GM19239 (cell line): Measurements from ENCODE around the gene STRBP.
"Not testable (repeated sequence)": the region's sequence is repeated elsewhere in the genome, so short reads cannot be mapped to it uniquely, and the experiment has no call there.

Experiments used
- DNase-seq: peaks from one replicate; pipeline ENCODE4 v3.0.0; 2011; ENCODE audit warnings: low spot score; ENCODE audit not compliant: insufficient read length
- FAIRE-seq: peaks from 2 replicates; lab custom pipeline; 2011; peaks lifted over from hg19 to GRCh38; lab: Jason Lieb, UNC

The STRBP gene

DNA sequence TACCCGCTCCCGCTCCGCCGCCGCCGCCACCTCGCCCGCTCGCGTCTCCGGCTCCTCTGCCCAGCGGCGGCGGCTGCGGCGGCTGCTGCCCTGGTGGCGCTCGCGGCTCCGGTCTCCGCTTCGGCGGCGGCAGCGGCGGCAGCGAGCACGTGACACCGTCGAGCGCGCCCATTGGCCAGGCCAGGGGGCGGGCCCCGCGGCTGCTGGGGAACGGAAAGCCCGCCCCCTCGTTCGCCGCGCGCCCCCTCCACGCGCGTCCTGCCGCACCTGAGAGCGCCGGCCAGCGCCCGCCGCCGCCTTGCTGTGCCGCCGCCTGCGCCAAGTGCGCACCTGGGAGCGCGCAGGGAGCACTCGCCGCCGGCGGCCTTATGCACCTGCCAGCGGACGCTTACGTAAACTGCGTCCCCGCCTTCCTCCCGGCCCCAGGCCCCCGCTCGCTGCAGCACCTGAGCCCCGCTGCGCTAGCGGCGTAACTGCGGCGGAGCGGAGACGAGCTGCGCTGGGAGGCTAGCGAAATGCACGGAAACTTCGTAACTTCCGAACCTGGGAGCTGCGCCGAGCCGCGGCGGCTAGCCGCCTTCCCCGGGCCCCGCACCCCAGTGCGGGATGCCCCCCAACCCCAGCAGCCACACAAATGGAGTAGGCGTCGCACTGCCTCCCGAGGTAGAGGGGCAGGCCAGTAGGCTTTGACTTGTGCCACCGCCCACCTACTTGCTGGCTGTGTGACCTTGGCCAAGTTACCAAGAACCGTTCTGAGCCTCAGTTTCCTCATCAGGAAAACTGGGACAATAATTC lies at the start of gene STRBP:
TSS of gene STRBP (minus strand) at position 122 of the 795 bp plus-strand sequence. CDS start 84,452 bp downstream, outside the sequence.
- DNase-seq: peak; percentile 98
- FAIRE-seq: peak; percentile 74

DNA sequence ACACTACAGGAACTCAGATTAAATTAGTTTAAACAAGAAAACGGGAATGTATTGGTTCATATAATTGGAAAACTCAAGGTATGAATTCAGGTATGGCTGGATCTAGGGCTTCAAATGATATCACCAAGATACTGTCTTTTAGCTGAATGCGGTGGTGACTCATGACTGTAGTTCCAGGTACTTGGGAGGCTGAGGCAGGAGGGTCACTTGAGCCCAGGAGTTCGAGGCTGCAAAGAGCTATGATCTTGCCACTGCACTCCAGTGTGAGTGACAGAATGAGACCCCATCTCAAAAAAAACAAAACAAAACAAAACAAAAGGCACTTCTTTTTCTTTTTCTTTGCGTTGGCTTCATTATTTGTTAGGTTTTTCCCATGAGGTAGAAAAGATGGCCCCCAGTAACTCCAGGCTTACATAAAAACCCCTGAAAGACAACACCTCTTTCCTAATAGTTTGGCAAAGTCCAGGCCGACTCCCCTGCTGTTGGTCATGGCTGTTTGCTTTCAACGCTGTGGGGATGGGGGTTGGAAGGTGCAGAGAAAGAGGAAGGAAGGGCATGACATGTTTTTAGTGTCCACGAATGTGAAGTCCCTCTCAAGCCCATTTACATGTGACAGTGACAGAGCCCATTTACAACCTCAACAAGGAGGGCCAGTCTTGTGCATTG lies 47.8 kb upstream of the STRBP start:
- DNase-seq (no peak), FAIRE-seq (peak; percentile 21)

DNA sequence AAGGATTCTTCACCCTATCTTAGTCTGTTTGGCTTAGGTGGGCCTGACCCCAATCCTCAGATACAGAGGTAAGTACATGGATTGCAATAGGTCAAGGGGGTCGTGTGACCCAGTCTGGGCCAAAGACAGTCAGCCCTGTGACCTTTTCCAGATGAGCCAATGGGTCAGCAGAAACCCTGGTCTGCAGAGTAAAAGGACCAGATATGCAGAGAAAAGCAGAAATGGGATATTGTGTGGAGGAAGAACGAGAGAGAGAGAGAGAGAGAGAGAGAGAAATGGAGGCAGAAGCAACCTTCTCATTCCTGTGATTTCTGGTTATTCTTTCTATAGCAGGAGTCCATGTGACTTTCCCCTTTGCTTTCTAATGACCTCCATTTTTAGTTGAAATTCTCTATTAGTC lies 47.2 kb upstream of the STRBP start:
- DNase-seq (no peak), FAIRE-seq (no peak)

DNA sequence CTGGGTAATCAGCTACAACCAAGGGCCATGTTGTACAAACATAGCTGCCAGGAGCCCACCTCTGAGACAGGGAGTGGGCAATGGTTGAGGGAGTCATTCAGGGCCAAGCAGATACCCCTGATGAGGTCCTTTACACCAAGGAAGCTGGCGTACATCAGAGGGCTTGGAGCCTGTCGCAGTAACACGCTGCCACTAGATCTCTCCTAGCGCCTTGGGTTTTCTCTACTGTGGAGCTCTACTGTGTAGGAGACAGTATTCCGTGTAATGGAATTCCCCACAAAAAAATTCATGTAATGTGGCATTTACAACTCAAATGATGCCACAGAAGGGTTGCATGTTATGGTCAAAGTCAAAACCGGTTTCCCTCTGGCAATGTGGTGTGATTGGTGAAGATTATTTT lies 46.2 kb upstream of the STRBP start:
- DNase-seq (no peak), FAIRE-seq (no peak)

DNA sequence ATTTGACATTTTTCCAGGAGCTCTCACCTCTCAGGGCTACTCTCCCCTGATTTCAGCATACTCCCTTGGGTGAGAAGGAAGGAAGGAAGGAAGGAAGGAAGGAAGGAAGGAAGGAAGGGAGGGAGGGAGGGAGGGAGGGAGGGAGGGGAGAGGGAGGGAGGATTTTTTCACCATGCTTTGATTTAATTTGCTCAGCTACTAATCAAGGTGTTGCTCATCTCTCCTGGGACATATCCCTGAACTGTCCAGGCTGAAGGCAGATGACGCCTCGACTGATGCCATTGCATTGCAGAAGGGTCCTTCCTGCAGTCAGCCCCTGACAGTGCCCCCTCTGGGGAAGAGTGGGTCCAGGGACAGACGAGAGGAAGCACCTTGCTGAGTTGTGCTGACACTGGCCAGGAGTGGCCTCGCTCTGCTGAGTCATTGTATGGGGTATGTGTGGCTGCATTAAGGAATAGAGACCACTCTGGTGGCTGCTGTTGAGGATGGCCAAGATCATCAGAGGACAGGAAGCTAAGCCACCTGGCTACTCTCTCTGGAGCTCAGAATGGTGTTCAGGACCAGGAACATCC lies 44.0 kb upstream of the STRBP start:
- DNase-seq: no peak
- FAIRE-seq: no peak

DNA sequence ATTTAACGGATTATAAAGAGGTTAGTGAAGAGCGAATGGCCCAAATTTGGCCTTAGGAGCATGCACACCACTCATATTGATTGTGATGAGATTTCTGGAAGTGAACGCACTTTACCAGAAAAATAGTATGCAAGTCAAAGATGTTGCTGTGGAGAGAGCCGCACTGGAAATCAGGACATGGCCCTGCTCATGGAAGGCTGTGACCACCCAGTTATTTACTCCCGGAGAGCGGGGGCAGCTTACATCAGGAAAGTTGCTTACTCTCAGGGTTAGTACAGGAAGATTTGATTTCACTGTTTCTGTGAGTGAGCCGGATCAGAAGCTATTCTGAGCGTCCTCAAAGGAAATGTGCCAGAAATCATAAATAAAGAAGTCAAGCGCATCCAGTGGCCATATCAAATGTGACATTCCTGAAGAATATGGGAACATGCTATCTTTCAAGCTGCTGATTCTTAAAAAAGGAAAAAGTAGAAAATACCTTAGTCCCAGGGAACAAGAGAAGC lies 42.9 kb upstream of the STRBP start:
- FAIRE-seq (no peak), DNase-seq (no peak)

DNA sequence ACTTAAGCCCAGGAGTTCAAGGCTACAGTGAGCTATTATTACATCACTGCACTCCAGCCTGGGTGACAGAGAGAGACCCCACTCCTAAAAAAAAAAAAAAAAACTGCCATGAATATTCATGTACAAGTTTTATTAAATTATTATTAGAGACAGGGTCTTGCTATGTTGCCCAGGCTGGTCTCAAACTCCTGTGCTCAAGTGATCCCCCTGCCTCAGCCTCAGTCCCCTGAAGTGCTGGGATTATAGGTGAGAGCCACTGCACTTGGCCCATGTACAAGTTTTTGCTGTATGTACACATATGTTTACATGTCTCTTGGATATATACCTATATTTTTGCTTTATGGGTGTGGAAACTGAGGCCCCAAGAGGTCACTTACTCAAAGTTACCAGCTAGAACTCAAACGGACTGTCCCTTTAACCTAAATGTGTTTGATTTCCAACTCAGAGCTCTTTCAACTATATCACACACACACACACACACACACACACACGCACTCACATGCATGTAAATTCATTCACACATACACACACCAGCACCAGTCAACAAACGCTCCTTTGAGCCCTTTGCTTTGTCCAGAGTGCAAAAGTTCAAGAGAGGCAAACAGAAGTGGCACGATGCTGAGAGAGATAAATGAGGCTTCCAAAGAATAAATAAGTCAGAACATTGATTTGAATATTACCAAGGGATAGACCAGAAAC lies 42.3 kb upstream of the STRBP start:
- FAIRE-seq: no peak
- DNase-seq: no peak

DNA sequence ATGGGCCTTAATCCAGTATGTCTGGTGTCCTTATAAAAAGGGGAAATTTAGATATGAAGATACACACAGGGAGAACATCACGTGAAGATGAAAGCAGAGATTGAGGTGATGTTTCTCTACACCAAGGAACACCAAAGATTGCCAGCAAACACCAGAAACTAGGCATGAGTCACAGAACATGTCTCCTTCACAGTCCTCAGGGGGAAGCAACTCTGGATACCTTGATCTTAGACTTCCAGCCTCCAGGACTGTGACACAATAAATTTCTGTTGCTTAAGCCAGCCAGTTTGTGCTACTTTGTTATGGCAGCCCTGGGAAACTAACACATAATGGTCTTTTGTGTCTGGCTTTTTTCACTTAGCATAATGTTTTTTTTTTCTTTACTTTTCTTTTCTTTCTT lies 41.2 kb upstream of the STRBP start:
- no peak for FAIRE-seq
- no peak for DNase-seq

DNA sequence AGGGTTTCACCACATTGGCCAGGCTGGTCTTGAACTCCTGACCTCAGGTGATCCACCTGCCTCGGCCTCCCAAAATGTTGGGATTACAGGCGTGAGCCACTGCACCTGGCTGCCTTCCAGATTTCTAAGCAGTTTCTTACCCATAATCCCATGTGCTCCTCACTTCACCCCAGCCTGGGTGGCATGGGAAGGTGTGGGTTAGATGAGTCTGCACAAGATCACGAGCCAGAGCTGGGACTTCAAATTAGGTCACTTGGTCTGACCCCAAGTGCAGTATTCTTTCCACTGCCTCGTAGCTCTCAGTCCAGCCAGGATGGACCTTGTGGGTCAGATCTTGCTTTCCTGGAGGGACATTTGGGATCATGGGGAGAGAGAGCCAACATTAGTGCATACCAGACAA lies 37.5 kb upstream of the STRBP start:
- FAIRE-seq: no peak
- no peak for DNase-seq

DNA sequence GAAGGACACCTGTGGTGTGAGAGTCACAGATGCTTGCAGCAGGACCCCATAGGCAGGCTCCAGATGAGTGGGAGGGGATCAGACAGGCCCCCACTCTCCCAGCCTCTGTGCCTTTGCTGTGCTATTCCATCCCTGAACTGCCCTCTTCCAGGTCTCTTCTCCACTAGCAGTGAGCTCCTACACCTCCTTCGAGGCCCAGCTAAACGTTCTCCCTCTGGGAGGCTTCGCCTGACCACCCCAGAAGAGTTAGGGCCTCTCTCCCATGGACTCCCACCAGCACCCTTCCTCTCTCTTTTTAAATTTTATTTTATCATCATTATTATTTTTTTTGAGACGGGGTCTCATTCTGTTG lies 35.9 kb upstream of the STRBP start:
- DNase-seq: no peak
- FAIRE-seq: no peak

DNA sequence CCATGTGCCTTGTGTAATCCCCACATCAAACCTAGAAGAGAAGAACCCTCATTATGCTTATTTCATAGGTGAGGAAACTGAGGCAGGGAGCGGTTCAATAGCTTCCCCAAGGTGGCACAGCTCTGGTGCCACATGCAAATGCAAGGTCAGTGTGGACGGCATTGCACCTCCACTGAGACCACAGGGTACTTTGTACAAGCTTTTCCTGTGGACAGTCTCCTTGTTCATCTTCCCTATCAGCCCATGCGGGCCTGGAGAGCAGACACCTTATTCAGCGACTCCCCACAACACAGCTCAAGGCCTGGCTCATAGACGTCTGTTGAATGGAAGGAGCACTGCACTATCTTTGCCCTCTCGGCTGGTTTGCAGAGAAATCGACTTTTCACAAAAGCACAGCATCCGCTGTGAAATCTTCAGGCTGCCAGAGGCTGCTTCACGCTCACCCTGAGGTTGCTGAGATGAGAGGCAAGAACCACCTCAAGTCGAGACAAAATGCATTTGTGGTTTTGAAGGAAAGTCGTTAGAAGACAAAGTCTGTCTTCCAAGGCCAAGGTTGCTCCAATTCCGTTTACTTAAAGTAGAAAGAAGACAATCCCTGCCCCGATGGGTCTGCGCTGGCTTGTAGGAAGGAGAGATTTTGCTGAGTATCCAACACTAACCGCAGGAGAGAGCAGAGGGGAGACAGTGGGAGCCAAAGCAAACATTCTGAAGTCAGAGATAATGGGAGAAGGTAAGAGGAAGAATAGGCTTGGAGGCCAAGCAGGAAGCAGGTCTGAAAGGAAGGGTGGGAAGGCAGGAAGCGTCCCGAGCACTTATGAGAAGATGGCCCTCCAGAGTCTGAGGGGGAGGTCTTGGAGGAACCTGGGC lies 34.2 kb upstream of the STRBP start:
- DNase-seq (no peak), FAIRE-seq (no peak)

DNA sequence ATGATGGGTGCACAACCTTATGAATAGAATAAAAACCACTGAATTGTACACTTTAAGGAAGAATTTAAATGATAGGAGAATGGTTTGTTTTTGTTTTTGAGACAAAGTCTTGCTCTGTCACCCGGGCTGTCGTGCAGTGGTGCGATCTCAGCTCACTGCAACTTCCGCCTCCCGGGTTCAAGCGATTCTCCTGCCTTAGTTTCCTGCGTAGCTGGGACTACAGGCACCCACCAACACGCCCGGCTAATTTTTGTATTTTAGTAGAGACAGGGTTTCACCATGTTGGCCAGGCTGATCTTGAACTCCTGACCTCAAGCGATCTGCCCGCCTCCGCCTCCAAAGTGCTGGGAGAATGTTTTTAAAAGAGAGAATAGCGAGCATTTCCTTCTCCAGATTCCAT lies 33.5 kb upstream of the STRBP start:
- DNase-seq, FAIRE-seq: not testable (repeated sequence)

DNA sequence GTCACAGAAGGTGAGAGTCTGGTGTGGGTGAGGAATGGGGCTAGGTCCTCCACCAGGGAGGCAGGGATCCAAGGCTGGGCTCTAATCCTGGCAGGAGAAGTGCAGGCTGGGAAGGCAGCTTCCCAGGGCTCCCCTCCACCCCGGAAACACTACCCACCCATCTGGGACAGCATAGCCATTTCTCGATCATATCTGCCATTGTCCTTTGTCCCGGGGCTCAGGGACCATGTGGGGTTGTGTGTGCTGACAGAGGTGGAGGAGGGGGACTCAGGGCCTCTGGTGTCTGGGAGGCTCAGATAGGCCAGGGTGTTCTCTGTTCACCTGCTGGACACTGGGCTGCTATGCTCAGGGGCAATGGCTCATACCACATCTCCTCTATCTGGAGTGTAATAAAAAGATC lies 32.2 kb upstream of the STRBP start:
- FAIRE-seq (no peak), DNase-seq (no peak)

DNA sequence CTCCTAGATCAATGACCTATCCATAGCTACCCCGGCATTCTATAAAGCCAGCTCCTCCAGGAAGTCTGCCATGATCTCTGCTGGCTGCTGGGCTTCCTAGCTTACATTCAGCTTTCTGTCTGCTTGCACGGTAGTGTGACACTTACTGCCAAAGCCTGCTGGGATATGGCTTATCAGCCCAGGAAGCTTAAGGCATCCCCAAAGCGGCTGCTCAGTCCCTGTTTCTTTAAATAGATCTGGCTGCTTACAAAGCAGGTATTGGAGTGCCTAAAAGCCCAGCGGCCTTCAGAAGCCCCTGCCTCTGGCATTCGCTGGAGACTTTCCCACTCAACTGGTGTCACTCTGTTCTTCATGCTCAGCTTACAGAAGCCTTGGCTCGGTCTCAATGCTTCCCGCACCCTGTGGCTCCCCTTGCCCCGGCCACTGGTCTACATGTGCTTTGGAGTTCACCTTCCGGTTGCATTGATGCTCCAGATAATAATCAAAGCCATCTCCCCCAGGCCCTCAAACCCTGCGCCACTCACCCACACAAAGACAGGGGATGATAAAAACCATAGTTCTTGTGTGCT lies 31.3 kb upstream of the STRBP start:
- no peak for FAIRE-seq

DNA sequence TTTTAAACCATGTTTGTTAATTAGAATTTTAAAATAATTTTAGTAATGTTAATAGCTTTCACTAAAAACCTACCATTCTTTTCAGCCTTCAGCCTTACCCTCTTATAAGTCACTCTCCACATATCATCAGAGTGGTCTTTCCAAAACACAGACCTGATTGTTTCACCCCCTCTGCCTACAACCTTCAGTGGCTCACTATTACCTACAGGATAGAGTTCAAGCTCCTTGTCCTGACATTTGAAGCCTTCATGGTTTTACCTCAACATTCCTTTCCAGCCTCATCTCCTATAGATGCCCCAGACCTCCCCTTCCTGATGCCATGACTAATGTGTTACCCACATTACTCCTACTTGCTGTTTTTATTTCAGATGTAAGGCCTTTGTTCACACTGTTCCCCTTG lies 27.8 kb upstream of the STRBP start:
- DNase-seq (no peak), FAIRE-seq (no peak)

More for the DNA sequence above, 31.3 kb upstream of the STRBP start:
- no peak for DNase-seq

DNA sequence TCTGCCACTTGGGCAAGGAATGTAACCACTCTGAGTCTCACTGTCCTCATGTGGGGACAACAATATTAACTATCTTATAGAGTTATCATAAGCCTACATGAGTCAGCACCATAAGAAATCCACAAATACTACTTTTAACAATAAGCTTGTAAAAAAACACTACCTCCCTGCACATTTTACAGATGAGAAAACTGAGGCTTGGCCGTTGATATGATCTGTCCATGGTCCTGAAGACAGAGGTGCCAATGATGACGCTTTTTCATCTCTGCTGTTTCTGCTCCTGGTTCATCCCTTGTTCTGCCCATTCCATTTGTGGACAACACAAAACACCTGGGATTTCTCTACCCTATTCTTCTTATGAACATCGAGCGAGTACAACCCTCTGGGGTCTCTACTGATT lies 23.4 kb upstream of the STRBP start:
- DNase-seq (no peak), FAIRE-seq (no peak)

DNA sequence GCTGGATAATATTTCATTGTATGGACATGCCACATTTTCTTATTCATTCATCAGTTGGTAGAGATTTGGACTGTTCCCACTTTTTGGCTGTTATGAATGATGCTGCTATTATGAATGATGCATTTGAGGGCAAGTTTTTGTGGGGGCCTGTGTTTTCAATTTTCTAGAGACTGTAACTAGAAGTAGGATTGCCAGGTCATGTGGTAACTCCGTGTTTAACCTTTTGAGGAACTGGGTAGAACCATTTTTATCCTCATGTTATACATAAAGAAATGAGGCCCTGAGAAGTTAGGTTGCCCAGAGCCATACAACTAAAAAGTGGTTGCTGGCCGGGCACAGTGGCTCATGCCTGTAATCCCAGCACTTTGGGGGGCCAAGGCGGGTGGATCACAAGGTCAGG lies 22.4 kb upstream of the STRBP start:
- DNase-seq (no peak), FAIRE-seq (no peak)

DNA sequence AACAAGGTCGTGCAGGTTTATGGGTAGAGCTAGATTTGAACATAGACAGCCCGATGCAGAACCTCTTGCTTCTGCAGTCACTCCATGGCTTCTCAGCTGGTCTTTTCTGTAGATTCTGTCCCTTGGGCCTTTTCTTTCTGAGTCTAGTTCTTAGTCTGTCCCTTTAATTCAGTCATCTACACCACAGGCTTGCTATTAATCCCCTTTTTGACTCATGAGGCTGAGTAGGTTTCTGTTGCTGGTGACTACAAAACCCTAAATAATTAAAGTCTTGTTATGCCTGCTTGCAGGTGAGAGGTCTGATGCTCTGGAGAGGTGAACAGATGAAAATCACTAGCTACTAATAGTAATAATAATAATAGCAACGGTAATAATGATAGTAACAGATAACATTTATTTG lies 19.3 kb upstream of the STRBP start:
- FAIRE-seq (no peak), DNase-seq (no peak)

DNA sequence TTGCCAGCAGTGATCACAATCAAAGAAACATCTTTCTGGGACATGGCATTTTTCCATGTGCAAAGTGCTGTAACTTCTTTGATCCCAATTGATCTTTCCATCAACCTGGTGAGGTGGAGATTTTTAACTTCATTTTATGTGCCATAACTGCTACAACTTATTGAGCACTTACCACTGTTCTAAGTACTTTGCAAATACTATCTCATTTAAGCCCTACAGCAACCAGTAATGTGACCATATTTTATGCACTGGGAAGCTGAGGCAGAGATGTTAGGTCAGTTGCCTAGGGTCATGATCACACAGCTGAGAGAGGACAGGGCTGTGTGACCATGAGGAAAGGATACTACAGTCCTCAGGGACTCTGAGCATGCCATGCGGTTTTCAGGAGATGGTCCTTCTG lies 17.9 kb upstream of the STRBP start:
- DNase-seq (no peak), FAIRE-seq (no peak)

DNA sequence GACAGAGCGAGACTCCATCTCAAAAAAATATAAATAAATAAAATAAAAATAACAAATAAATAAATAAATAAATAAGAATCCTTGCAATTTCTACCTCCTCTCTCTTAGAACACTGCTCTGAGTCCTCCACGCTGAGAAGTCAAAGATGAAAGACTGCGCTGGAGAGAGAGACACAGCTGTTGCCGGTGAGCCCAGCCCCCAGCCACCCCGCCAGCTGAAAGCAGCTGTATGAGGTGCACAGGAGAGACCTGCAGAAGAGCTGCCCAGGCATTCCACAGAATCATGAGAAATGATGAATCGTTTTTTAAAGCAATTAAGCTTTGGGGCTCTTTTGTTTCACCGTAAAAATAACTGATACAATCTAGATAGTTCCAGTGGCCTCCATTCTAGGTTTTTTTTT lies 16.3 kb upstream of the STRBP start:
- FAIRE-seq (no peak), DNase-seq (no peak)
